SU-DHL-6 (cell line): ENCODE data around the gene HSF5.

ENCODE experiments used
- CTCF ChIP-seq: fragments of 200-600 bp; sonication (generic); IDR thresholded peaks from one replicate; pipeline ENCODE4 v1.5.1; 2017; ENCODE audit warnings: antibody characterized with exemption, mild to moderate bottlenecking, low read length, moderate library complexity; ENCODE audit not compliant: insufficient read depth, poor library complexity, severe bottlenecking
- EZH2phosphoT487 ChIP-seq: fragments of 200-600 bp; sonication (generic), shearing (Covaris generic); conservative IDR thresholded peaks from 2 replicates; pipeline ENCODE4 v1.6.1; 2018; ENCODE audit warnings: mild to moderate bottlenecking, antibody characterized with exemption, low read length, moderate library complexity, mixed read lengths

DNA sequence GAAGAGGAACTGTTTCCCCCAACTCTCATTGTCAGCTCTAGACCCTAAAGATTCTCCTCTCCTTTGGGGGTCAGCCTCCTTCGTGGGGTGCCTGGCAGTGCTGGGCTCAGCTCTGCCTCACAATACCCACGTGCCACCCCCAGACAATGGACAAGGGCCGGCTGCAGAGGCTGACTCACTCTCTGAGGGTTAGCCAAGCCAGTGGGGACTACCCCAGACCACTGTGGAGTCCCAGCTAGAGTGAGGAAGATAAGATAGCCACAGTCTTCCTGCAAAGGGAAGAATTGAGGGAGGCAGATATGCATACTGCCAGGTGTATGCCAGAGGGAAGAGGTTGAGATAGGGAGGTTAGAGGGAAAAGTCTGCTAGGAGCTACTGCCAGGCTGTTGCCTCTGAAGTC lies 39.7 kb upstream of the HSF5 start:
- TF ChIP-seq CTCF (no peak), EZH2phosphoT487 (no peak)
